GM18873 (cell line): ENCODE data around the gene PNKD.

Source experiments
- ATAC-seq: cut with Tn5 transposase; IDR thresholded peaks from one replicate; pipeline ENCODE4 v1.9.1; 2021; ENCODE audit warnings: mild to moderate bottlenecking, moderate library complexity, moderate number of reproducible peaks; ENCODE audit not compliant: unreplicated experiment, low FRiP score

Gene PNKD

DNA sequence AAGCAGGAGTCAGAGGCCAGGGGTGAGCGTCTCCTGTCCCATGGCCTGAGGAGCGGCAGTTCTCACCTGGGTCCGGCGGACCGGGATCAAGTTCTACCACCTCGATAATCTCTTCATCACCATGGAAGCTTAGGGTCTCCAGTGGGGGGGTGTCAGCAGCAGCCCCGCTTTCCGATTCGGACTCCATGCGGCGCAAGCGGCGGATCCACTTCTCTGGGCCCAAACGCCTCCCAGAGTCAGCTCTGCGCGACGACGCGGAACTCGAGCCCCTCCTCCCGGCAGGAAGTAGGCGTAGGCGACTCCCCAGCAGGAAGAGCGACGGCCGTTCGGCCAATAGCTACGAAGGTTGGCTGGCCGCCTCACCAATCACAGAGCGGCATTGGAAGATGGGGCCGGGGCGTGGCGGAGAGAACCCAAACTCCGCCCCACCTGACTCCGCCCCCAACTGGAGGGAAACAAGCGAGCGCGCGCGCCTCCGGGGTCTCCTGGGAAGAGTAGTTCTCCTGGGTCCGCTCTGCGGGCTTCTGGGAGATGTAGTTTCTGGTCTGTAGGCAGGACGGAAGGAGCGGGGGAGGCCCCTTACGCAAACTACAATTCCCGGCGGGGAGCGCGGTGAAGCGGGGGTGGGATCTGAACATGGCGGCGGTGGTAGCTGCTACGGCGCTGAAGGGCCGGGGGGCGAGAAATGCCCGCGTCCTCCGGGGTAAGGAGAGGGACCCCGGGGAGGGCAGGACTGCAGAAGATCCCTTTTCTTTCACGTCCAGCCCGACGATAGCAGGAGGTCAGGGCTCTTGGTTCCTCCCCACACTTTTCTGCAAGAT, at the start of gene PNKD, which contains the start of gene AAMP:
Gene PNKD (plus strand): TSS at position 620 of the 821 bp plus-strand sequence. CDS start 17 bp downstream, at position 637.
Gene AAMP (minus strand): TSS at position 238 of the 821 bp plus-strand sequence. CDS start 51 bp downstream, at position 187.
- ATAC-seq, result peak; percentile 89

DNA sequence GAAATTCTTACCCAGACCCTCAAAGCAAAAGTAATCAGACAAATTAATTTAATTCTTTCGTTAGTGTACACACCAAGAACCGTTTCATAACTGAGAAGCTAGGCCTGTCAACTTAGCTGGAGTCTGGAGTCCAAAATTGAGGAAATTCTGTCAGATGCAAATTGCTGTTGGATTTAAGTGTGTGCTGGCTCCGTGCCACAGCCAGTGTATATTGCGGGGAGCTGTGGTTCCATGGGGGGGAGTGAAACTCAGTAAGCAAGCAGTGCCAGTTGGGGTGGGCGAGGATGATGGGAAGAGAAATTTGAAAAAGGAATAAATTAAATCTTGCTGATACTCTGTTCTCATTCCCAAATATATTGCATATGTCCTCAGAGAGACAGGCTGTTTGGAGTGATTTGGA, 49.3 kb upstream of the PNKD start:
- ATAC-seq, result no peak

DNA sequence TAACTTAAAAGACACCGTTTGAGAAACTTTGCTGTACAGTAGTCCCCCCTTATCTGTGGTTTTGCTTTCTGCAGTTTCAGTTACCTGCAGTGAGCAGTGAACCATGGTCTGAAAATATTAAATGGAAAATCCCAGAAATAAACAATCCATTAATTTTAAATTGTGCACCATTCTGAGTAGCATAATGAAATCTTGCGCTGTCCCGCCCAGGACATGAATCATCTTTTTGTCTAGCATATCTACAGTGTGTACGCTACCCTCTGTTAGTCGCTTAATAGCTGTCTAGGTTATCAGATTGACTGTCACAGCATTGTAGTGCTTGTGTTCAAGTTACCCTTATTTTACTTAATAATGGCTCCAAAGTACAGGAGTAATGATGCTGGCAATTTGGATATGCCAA, 47.3 kb upstream of the PNKD start:
- ATAC-seq, result no peak

DNA sequence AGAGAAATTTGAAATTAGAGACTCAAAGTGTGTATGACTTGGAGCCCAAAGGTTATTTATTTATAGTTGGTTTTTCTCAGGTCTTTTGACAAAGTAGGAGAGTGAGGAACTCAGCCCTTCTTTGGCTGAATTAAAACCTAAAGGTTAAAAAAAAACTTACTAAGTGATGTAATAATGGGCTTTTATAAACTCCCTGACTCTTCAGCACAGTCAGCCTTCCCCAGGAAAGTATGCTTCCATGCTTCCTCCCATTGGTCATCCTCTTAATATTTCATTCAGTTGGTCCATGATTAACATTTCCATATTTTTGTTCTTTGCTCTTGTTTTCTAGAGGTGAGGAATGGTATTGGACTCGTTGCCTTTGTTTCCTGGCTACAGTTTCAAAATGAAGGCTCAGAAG, 46.1 kb upstream of the PNKD start:
- no peak for ATAC-seq

- no peak for ATAC-seq
These were observed 43.4 kb upstream of the PNKD start for GRCh38 chr2:218226903-218227302.

GRCh38 chr2:218228366-218229090, 41.8 kb upstream of the PNKD start:
- no peak for ATAC-seq

GRCh38 chr2:218229239-218229638, 41.1 kb upstream of the PNKD start:
- ATAC-seq, result peak; percentile 81

- ATAC-seq, result no peak
These were observed 40.5 kb upstream of the PNKD start for GRCh38 chr2:218229851-218230250.

DNA sequence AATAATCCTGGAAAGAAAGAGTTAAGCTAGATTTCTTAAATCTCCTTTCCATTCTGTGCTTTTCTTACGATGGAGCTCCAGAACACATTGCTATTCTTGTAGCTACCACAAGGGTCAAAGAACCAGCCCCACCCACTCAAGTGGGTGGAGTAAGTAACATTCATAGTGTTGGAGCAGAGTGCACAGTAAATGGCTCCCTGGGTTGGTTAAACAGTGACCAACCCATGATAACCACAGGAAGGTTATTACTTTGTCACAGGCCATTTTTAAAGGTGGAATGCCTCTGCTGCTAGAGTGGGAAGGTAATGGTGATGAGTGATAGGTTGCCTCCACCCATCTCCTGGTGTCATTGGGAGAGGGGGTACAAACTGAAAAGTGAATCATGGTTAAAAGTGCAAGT, 39.4 kb upstream of the PNKD start:
- ATAC-seq, result peak; percentile 58

- no peak for ATAC-seq
These were observed 36.8 kb upstream of the PNKD start for GRCh38 chr2:218233543-218233942.

GRCh38 chr2:218234521-218234920, 35.8 kb upstream of the PNKD start:
- no peak for ATAC-seq

- ATAC-seq, result no peak
These were observed 35.3 kb upstream of the PNKD start for GRCh38 chr2:218235017-218235416.

GRCh38 chr2:218236829-218237228, 33.5 kb upstream of the PNKD start:
- no peak for ATAC-seq

- ATAC-seq, result no peak
These were observed 31.4 kb upstream of the PNKD start for GRCh38 chr2:218238887-218239286.

- no peak for ATAC-seq
These were observed 26.1 kb upstream of the PNKD start for GRCh38 chr2:218244204-218244603.

GRCh38 chr2:218244665-218245064, 25.7 kb upstream of the PNKD start:
- no peak for ATAC-seq

DNA sequence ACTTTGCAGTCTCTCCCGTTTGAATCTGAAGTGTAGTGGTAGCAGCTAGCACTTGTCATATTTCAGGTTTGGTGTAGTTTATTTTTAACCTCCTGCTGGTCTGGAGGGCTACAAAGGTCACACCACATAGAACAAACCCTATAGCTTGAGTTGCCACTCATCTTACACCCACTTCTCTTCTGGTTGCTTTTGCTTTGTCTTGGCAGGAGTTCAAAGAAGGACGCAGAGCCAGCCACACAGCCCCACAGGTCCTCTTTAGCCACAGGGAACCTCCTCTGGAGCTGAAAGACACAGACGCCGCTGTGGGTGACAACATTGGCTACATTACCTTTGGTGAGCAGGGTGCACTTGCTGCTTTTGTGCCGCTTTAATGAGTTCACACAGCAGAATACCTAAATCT, 25.1 kb upstream of the PNKD start:
- no peak for ATAC-seq

- no peak for ATAC-seq
These were observed 20.6 kb upstream of the PNKD start for GRCh38 chr2:218249691-218250090.

DNA sequence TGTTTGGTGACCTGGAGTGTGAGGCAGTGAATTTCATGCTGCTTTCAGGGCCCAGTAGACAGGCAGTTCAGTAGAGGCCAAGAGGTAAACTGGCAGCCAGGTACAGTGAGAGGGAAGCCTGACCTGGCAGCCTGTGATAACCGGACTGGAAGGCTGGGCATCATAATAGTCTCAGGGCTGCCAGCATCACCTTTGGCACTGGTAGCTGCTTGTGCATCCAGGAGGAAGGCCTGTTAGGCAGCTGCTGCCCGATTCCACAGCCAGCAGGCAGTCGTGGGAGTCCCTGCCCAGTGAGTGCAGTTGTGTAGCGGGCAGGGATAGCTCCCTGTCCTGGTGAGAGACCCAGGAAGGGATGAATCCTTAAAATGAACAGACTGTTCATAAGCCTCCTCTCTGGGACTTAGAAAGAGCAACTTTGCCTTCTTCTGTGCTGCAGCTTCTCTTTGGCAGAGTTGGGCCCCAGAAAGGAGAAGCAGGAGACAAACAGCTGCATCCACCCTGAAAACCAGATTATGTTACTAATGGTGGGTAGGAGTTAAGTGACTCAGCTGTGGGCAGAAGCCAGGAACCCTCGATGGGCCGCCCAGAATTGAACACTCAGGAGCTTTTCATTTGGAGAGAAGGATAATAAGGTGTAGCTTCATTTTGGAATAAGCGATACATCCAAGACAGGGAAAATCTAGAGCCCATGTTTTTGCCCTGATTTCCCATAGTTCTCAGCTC, 17.6 kb upstream of the PNKD start:
- no peak for ATAC-seq

GRCh38 chr2:218253232-218253625, 17.1 kb upstream of the PNKD start:
- ATAC-seq, result no peak

DNA sequence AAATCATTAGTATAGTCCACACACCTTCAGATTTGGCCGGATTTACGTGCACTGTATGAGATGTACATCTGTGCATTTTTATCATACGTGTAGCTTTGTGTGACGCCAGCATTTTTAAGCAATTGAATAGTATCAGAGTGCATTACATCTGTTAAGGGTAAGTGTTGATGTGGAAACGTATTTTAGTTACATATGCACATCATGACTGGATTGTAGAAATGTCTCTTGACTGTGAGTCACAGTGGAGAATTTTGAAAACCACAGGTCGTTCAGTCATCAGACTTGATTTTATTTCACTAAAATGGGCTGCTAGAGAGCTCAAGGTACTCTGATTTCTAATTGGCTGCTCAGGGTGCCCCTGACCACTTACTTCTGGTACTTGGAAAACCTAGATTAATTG, 14.9 kb upstream of the PNKD start:
- ATAC-seq, result no peak
